ENCODE measurements around the gene ARHGAP15. TPM values are rescaled to one million over a fixed set of nuclear protein-coding genes. Genes with fewer than 3 reads are reported as not detected.

ARHGAP15 gene
- total and polyA plus RNA-seq, 10 donors, result 55.8 to 219 (median 130) TPM

DNA sequence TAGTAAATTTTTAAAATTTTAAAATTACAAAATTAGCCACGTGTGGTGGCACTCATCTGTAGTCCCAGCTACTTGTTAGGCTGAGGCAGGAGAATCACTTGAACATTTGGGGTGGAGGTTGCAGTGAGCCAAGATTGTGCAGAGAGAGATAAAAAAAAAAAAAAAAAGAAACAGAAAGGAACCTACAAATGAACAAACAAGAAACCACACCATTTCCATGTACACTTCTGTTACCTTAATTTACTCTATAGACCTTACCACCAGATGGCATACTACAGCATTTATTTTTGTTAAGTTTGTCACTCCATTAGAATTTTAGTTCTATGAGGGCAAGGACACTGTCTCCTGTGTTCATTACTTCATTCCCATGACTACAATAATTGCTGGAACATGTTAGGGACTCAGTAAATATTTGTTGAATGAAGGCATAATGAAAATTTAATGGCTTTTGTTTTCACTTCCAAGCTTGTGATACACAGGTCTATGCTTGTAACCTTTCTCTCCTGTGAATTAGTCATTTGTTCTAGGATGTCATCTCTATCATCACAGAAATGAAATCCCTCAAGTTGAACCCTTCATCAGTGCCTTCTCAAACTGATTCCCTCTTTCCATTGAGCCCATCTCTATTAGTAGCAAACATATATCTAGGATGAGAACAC, 76.0 kb downstream of the ARHGAP15 start:
- Histone ChIP-seq H3K27ac (peak overlapping the region in 4 of 8 donors; percentile 4 to 52 (median 38)), H3K36me3 (peaks cover 0 to 63% (median 16%) of the 10 kb centered on the region in 6 donors), H3K9me3 (peaks cover 0 to 4% (median 0%) of the 10 kb centered on the region in 8 donors), H3K27me3 (replicated peaks in 1 of 7) (no peaks in the 10 kb centered on the region), H3K4me3 (no peak overlapping the region), H3K4me1 (peaks cover 0 to 30% (median 11%) of the 10 kb centered on the region in 6 donors)
- TF ChIP-seq POLR2AphosphoS5 (IDR thresholded peaks at IDR 0.05) (no peak), POLR2A (IDR thresholded peaks at IDR 0.05) (no peak)
- TF ChIP-seq, protein P1, sequence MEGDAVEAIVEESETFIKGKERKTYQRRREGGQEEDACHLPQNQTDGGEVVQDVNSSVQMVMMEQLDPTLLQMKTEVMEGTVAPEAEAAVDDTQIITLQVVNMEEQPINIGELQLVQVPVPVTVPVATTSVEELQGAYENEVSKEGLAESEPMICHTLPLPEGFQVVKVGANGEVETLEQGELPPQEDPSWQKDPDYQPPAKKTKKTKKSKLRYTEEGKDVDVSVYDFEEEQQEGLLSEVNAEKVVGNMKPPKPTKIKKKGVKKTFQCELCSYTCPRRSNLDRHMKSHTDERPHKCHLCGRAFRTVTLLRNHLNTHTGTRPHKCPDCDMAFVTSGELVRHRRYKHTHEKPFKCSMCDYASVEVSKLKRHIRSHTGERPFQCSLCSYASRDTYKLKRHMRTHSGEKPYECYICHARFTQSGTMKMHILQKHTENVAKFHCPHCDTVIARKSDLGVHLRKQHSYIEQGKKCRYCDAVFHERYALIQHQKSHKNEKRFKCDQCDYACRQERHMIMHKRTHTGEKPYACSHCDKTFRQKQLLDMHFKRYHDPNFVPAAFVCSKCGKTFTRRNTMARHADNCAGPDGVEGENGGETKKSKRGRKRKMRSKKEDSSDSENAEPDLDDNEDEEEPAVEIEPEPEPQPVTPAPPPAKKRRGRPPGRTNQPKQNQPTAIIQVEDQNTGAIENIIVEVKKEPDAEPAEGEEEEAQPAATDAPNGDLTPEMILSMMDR (IDR thresholded peaks at IDR 0.05 in 8 of 11, conservative IDR thresholded peaks at IDR 0.05 in 3 of 11), result peak in 6 of 11 experiments; percentile 26 to 52 (median 39)
- intact Hi-C loops (cut with DNase I; ENCODE audit: low total_unique reads), result no loop called here
- no peak for DNase-seq
- WGBS, 5 donors, result 69 to 91% (median 77%) methylated on average over 1 of the region's 1 CpG

DNA sequence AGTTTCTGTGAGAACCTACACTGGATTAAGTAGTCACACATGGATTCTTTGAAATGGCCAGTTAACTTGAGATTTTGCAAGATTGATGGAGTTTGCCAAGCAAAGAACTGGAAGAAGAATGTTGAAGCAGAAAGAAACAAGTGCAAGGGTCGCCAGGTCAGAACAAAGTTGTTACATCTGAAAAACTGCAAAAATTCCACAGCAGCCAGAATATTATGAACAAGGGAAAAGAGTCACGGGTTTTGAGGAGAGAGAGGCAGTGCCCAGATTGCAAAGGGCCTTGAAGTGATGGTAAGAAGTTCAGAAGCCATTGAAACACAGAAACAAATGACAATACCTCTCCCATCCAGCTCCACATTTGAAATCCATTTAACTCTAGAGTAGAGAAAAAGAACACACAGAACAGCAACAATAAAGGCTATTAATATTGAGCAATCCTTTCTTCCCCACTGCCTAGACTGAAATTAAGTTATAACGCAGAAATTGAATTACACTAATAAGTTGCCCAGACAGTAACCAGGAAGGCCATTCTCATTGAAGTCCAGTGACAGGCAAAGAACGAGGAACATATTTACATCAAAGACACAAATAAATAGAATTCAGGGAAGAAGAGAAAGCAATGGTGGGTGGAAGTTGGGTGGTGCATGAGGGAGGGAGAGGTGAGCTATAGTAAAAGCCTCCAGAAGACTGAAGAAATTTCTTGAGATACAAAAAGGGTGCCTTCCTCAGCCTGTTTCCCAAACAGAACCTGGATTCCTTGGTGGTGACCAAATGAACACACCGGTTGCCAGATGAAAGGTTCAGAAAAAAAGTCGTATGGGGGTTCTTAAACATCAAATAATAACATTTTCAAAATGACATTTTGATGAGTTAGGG, 80.6 kb downstream of the ARHGAP15 start:
- intact Hi-C loops (cut with DNase I; ENCODE audit: low total_unique reads), result no loop called here
- H3K4me3 ChIP-seq, result no peak overlapping the region
- DNase-seq, result no peak
- TF ChIP-seq, protein P1 (IDR thresholded peaks at IDR 0.05 in 8 of 11, conservative IDR thresholded peaks at IDR 0.05 in 3 of 11), result no peak
- H3K4me1 ChIP-seq, result peaks cover 0 to 21% (median 7%) of the 10 kb centered on the region in 6 donors
- no peaks in the 10 kb centered on the region for H3K27me3 ChIP-seq (replicated peaks in 1 of 7)
- WGBS, 5 donors, result 74 to 87% (median 84%) methylated on average over 6 of the region's 6 CpGs
- H3K9me3 ChIP-seq, result no peaks in the 10 kb centered on the region
- H3K27ac ChIP-seq, result peak overlapping the region in 4 of 8 donors; percentile 2 to 31 (median 17)
- peaks cover 0 to 58% (median 3%) of the 10 kb centered on the region in 6 donors for H3K36me3 ChIP-seq

DNA sequence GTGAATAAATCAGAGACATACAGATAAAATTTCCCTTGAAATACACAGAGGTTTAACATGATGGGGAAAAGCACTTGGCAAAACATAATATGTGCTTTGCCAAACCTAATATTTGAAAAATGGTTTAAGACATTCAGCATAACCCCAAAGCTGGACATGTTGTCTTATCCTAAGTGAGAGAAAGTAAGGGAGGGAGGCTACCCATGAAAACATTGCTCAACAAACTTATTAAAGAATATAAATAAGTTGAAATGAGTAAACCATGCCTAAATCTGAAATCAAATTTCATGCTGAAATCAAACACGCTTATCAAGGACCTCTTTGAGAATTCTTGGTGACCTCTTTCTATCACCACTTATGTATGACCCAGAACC, 81.2 kb downstream of the ARHGAP15 start:
- no peak for DNase-seq
- intact Hi-C loops (cut with DNase I; ENCODE audit: low total_unique reads), result no loop called here
- TF ChIP-seq POLR2AphosphoS5 (IDR thresholded peaks at IDR 0.05) (no peak), POLR2A (IDR thresholded peaks at IDR 0.05) (no peak)
- TF ChIP-seq, protein P1 (IDR thresholded peaks at IDR 0.05 in 8 of 11, conservative IDR thresholded peaks at IDR 0.05 in 3 of 11), result no peak

More for the DNA sequence above, 81.2 kb downstream of the ARHGAP15 start:
- H3K36me3 ChIP-seq, result peaks cover 0 to 58% (median 3%) of the 10 kb centered on the region in 6 donors
- 78 to 93% (median 93%) methylated on average over 1 of the region's 1 CpG for WGBS, 5 donors
- no peak overlapping the region for H3K4me3 ChIP-seq
- H3K27me3 ChIP-seq (replicated peaks in 1 of 7), result no peaks in the 10 kb centered on the region
- H3K4me1 ChIP-seq, result peaks cover 0 to 15% (median under 1%) of the 10 kb centered on the region in 6 donors
- H3K27ac ChIP-seq, result peak overlapping the region in 2 of 8 donors; percentile 7 to 27
- H3K9me3 ChIP-seq, result no peaks in the 10 kb centered on the region

Measured in spleen (tissue), 11 donors.